Activated naive CD4-positive, alpha-beta T cell treated with anti-CD3 and anti-CD28 coated beads, Interleukin-2, amount 10 ng/mL, durations not matched to agents 7 days and 5 days (primary cell): ENCODE results near the gene B3GAT1.
A peak's percentile ranks its signal among the peaks of the same experiment; 100 is the strongest.
"Not testable (repeated sequence)": the region's sequence is repeated elsewhere in the genome, so short reads cannot be mapped to it uniquely, and the experiment has no call there.

ENCODE experiments used
- CTCF ChIA-PET: fragments of 350-600 bp; sonication (Branson Sonifier 250); formaldehyde crosslinking; loops from one replicate; lab custom pipeline; 2021; ENCODE audit warnings: antibody characterized with exemption; lab: Charles Lee
- DNase-seq: peaks from one replicate; pipeline ENCODE4 v3.0.0-alpha.2; 2020
- H3K27ac Mint-ChIP-seq: one replicate; pipeline ENCODE4 v1.8.0; 2021; ENCODE audit warnings: mild to moderate bottlenecking, moderate library complexity, mixed read lengths
- H3K27me3 Mint-ChIP-seq: one replicate; pipeline ENCODE4 v1.8.0; 2021; ENCODE audit warnings: mild to moderate bottlenecking, mixed read lengths
- H3K36me3 Mint-ChIP-seq: one replicate; pipeline ENCODE4 v1.8.0; 2021; ENCODE audit warnings: mixed read lengths
- H3K4me1 Mint-ChIP-seq: one replicate; pipeline ENCODE4 v1.8.0; 2021; ENCODE audit warnings: mixed read lengths
- H3K4me3 Mint-ChIP-seq: one replicate; pipeline ENCODE4 v1.8.0; 2021; ENCODE audit warnings: mild to moderate bottlenecking, moderate library complexity, mixed read lengths
- H3K9me3 Mint-ChIP-seq: one replicate; pipeline ENCODE4 v1.8.0; 2021; ENCODE audit warnings: mixed read lengths

B3GAT1 gene

DNA sequence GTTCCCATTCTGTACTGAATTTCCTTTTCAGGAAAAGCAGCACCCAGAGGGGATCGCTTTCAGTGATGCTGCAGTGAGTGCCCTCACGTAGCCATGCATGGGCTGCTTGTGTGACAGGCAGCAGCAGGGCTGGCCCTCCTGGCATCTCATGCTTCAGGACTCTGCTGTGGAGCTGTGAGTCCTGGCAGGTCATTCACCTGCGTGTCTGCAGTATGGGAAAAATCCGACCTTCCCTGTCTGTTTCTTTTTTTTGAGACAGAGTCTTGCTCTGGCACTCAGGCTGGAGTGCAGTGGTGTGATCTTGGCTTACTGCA, 66.8 kb downstream of the B3GAT1 start:
- peaks cover 5% of the 10 kb centered on the region for H3K27me3 Mint-ChIP-seq
- DNase-seq = no peak
- H3K9me3 Mint-ChIP-seq = no peaks in the 10 kb centered on the region
- peaks cover 14% of the 10 kb centered on the region for H3K4me1 Mint-ChIP-seq
- no peak overlapping the region for H3K4me3 Mint-ChIP-seq
- H3K36me3 Mint-ChIP-seq = no peaks in the 10 kb centered on the region
- no peak overlapping the region for H3K27ac Mint-ChIP-seq
- CTCF ChIA-PET = interaction anchor here (0.7 kb wide), 1 partner anchor 14 kb away, joined by 3 read pairs; no protein-coding TSS in a partner anchor

DNA sequence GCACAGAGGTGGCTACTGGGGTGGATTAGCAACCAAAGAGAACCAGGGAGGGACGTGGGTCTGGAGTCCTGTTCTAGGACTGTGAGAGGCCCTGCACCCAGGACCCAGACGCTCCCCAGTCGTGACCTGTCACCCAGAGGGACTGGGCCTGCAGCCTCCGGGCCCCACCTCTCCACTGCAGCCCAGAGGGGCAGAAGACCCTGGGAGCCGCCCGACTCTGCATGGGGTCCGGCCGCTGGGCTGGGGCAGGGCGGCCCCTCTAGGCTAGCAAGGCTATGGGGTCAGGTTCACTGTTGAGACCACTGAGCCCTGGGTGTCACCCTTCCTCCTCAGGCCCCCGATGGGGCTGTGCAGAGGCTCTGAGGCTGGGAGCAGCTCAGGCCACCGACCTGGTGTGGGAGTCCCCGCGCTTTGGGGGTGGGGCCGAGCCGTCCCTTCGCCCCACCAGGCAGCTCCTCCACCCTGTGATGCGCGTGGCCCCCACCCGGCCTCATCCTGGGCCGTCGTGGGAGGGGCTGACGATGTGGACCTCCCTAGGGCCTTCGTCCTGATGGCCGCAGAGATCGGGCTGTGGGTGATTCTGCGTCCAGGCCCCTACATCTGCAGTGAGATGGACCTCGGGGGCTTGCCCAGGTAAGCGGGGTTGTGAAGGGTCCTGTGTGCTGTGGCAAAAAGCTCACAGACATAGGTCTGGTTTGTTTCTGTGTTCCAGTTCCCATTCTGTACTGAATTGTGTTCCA, 67.4 kb downstream of the B3GAT1 start:
- H3K4me1 Mint-ChIP-seq, H3K36me3 Mint-ChIP-seq, H3K27me3 Mint-ChIP-seq, H3K9me3 Mint-ChIP-seq, H3K4me3 Mint-ChIP-seq, CTCF ChIA-PET, H3K27ac Mint-ChIP-seq, DNase-seq: not testable (repeated sequence)

DNA sequence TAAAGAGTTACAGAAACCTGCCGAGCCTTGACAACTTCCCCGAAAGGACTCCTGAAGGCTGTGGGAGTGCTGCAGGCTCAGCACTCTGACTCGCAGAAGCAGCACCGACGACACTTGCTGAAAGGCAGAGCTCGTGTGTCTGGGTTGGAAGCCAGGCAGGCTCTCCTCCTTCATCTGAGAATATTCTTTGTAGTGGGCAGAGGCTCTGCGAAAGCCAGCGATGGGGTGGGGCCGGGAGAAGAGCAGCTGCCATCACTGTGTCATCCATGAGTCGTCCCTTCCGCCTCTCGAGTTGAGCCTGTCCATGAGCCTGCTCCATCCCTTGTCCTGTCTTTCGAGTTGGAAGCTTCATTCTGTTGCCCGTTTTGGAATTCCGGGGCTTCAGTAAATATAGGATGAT, 68.4 kb downstream of the B3GAT1 start:
- H3K27ac Mint-ChIP-seq = no peak overlapping the region
- CTCF ChIA-PET = no interaction called here

GRCh38 chr11:134342572-134343340, 69.3 kb downstream of the B3GAT1 start:
- Mint-ChIP-seq H3K4me1 (no peaks in the 10 kb centered on the region), H3K36me3 (no peaks in the 10 kb centered on the region), H3K9me3 (no peaks in the 10 kb centered on the region), H3K27me3 (peaks cover 3% of the 10 kb centered on the region), H3K4me3 (no peak overlapping the region), H3K27ac (no peak overlapping the region)
- CTCF ChIA-PET = no interaction called here
- peak; percentile 10 for DNase-seq

More for the DNA sequence above, 68.4 kb downstream of the B3GAT1 start:
- Mint-ChIP-seq H3K27me3 (peaks cover 3% of the 10 kb centered on the region), H3K9me3 (no peaks in the 10 kb centered on the region), H3K4me3 (no peak overlapping the region), H3K36me3 (no peaks in the 10 kb centered on the region), H3K4me1 (no peaks in the 10 kb centered on the region)
- peak; percentile 3 for DNase-seq

DNA sequence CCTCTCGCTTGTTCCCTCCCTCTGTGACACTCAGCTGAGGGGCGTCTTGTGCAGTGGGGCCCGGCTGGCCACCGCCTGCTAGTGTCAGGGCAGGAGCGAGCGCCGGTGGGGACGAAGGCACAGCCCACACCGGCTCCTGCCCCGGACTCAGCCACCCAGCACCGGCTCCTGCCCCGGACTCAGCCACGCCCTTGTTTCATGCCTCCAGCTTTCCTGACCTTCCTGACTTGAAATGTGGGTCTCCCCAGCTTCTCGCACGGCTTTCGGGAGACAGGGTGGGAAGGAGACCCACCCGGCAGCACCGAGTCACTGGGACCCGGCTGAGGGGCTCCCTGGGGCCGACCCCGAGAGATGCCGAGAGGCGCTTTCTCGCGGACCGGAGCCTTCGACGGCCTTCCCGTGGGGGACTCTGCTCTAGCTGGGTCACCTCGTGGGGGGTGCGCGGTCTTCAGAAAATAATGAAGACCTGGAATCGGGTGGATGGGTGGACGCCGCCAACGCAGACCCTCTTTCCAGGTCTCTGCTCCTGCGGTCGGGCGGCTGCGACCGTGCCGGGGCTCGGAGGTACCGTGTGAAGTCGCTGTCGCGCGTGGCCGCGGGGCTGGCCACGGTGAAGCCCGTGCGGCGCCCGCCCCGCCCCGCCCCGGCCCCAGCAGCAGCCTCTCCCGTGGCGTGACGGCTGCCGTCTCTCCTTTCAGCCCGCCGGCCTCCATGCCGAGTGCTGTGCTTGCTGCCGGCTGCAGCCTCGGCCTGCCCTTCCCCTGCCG, 70.1 kb downstream of the B3GAT1 start:
- CTCF ChIA-PET = interaction anchor here (0.5 kb wide), 1 partner anchor 291 kb away, joined by 3 read pairs; no protein-coding TSS in a partner anchor
- H3K4me1 Mint-ChIP-seq = no peaks in the 10 kb centered on the region
- peaks cover 3% of the 10 kb centered on the region for H3K27me3 Mint-ChIP-seq
- no peak overlapping the region for H3K27ac Mint-ChIP-seq
- no peaks in the 10 kb centered on the region for H3K9me3 Mint-ChIP-seq
- no peak for DNase-seq
- no peaks in the 10 kb centered on the region for H3K36me3 Mint-ChIP-seq
- no peak overlapping the region for H3K4me3 Mint-ChIP-seq

DNA sequence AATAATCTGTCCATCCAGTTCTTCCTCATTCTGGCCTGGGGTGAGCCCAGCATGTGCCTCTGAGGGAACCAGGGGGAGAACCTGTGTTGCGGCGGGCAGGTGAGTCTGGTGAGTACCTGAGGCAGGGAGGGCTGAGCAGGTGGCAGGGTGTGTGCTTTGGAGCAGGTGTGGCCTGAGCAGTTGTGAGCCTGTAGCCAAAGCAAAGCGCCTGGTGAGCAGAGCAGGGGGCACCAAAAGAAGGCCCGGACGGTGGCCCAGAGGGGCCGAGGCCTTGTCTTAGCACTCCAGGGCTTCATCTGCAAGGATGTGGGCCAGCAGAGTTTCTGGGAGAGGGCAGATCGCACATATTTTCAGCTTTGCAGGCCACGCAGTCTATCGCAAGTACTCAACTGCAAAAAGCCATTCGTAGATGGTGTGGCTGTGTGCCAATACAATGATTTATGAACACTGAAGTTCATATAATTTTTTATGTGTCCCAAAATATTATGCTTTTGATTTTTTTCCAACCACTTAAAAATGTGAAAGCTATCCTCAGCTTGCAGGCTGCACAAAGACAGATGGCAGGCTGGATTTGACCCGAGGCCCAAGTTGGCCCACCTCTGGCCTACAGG, 71.6 kb downstream of the B3GAT1 start:
- Mint-ChIP-seq H3K27ac (no peak overlapping the region), H3K27me3 (peaks cover 3% of the 10 kb centered on the region), H3K9me3 (no peaks in the 10 kb centered on the region), H3K4me1 (no peaks in the 10 kb centered on the region), H3K36me3 (no peaks in the 10 kb centered on the region), H3K4me3 (no peak overlapping the region)
- peak; percentile 12 for DNase-seq
- CTCF ChIA-PET = no interaction called here

DNA sequence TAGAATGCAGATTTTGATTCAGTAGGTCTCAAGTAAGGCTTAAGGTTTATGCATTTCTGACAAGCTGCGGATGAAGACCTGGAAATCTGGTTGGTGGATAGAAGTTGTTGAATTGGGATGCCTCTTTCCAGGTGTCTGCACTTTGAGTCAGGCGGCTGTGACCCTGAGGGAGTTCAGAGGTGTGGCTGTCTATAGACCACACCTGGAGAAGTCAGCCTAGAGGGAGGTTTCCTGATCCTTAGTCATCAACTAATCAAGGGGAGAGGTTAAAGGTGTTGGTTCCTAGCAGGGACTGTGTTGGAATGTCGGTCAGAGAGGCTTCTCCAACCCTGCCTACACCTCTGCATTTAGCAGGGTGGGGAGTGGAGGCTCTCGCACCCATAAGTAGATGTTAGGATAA, 72.3 kb downstream of the B3GAT1 start:
- H3K27ac Mint-ChIP-seq = no peak overlapping the region
- no peaks in the 10 kb centered on the region for H3K36me3 Mint-ChIP-seq
- no peak overlapping the region for H3K4me3 Mint-ChIP-seq
- H3K4me1 Mint-ChIP-seq = no peaks in the 10 kb centered on the region
- DNase-seq = no peak
- CTCF ChIA-PET = no interaction called here
- no peaks in the 10 kb centered on the region for H3K9me3 Mint-ChIP-seq
- peaks cover 3% of the 10 kb centered on the region for H3K27me3 Mint-ChIP-seq

DNA sequence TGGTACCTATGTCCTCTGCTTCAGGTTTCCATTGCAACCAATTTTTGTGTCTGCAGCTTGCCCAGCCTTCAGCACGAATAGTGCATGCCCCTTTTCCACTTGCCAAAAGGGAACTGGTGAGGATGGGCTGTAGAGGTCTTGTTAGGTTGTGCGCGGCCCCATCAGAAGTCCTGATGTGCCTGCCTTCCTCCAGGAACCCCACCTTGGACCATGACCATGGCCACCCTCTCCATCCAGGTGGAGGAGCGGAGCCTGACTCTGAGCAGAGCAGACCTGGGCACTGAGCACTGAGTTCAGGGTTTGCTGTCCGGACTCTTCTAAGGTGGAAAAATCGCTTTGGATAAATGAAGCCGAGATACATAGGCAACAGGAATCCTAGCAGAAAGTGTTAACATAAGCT, 73.4 kb downstream of the B3GAT1 start:
- no peak for DNase-seq
- H3K4me3 Mint-ChIP-seq = no peak overlapping the region
- CTCF ChIA-PET = no interaction called here

GRCh38 chr11:134338068-134338467, 74.0 kb downstream of the B3GAT1 start:
- Mint-ChIP-seq H3K27ac (no peak overlapping the region), H3K36me3 (no peaks in the 10 kb centered on the region), H3K9me3 (no peaks in the 10 kb centered on the region), H3K27me3 (peaks cover 12% of the 10 kb centered on the region), H3K4me3 (no peak overlapping the region), H3K4me1 (no peaks in the 10 kb centered on the region)
- CTCF ChIA-PET = no interaction called here
- DNase-seq = no peak

More for the DNA sequence above, 73.4 kb downstream of the B3GAT1 start:
- H3K27ac Mint-ChIP-seq = no peak overlapping the region
- peaks cover 8% of the 10 kb centered on the region for H3K27me3 Mint-ChIP-seq
- no peaks in the 10 kb centered on the region for H3K9me3 Mint-ChIP-seq
- H3K36me3 Mint-ChIP-seq = no peaks in the 10 kb centered on the region
- no peaks in the 10 kb centered on the region for H3K4me1 Mint-ChIP-seq

DNA sequence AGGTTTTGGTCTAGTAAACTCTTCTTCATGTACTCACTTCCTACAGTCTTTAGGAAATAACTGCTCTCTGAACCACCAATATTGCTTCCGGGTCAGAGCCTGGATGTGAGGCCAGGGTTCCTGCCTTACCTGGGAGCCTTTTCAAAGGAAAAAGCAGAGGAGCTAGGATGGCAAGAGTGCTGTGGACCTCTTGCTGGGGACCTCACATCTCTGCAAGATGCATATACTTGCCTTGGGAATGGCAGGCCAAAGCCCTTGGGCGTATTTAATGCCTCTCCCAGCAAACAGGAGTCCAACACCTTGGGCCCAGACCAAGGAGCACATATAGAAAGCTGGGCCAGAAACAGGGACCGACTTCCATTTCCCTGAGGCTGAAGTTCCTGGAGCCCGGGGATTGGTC, 75.0 kb downstream of the B3GAT1 start:
- Mint-ChIP-seq H3K4me1 (peaks cover 4% of the 10 kb centered on the region), H3K9me3 (no peaks in the 10 kb centered on the region), H3K27ac (no peak overlapping the region), H3K27me3 (peaks cover 22% of the 10 kb centered on the region), H3K36me3 (no peaks in the 10 kb centered on the region), H3K4me3 (no peak overlapping the region)
- DNase-seq = no peak
- CTCF ChIA-PET = no interaction called here

GRCh38 chr11:134334796-134335571, 77.1 kb downstream of the B3GAT1 start:
- no peaks in the 10 kb centered on the region for H3K9me3 Mint-ChIP-seq
- H3K36me3 Mint-ChIP-seq = no peaks in the 10 kb centered on the region
- peak; percentile 8 for DNase-seq
- no peak overlapping the region for H3K4me3 Mint-ChIP-seq
- CTCF ChIA-PET = no interaction called here
- H3K4me1 Mint-ChIP-seq = peaks cover 16% of the 10 kb centered on the region
- H3K27me3 Mint-ChIP-seq = peaks cover 42% of the 10 kb centered on the region
- H3K27ac Mint-ChIP-seq = no peak overlapping the region

DNA sequence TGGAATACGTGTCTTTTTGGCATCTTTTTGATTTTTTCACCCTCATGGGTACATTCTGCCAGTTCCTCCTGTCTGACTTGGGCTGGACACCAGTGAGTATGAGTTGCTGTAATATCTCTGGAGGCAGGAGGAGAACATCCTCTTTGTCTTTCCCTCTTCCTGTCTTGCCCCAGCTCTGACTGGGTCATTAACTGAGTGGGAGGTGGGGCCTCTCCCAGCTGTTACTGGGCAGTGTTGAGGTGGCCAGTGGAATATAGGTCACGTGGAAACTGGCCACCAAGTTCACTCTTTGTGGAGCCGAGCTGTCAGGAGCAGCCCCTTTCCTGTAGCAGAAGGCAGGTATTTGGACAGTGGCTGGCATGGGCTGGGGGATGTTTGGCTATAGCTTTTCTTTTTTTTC, 78.1 kb downstream of the B3GAT1 start:
- Mint-ChIP-seq H3K4me1 (peaks cover 16% of the 10 kb centered on the region), H3K27me3 (peaks cover 45% of the 10 kb centered on the region), H3K36me3 (no peaks in the 10 kb centered on the region), H3K9me3 (no peaks in the 10 kb centered on the region), H3K4me3 (no peak overlapping the region), H3K27ac (no peak overlapping the region)
- peak; percentile 15 for DNase-seq
- CTCF ChIA-PET = interaction anchor here (0.8 to 1.4 kb wide), 2 partner anchors 57 to 72 kb away, joined by 3 to 4 read pairs; partner anchors contain the start of gene GLB1L3

DNA sequence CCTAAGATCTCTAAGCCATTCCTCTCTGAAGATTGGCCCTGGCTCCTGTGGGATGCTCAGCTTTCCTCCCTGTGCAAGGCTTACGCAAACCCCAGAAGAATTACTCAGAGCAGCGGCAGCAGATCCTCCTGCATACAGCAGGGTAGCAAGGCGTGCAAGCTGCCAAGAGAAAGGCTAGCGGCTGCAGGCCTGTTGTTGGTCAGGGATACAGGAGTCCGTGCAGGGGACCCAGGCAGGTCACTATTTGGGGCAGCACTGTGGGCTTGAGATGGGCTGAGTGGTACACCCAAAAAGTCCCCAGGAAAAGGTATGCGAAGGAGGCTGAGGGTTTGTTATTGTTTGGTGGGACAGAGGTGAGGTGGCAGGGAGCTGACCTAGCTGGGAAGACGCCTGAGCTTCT, 78.7 kb downstream of the B3GAT1 start:
- peaks cover 45% of the 10 kb centered on the region for H3K27me3 Mint-ChIP-seq
- H3K4me1 Mint-ChIP-seq = peaks cover 16% of the 10 kb centered on the region
- H3K9me3 Mint-ChIP-seq = no peaks in the 10 kb centered on the region
- DNase-seq = peak; percentile 19
- CTCF ChIA-PET = interaction anchor here (1.3 to 1.4 kb wide), 2 partner anchors 57 to 71 kb away, joined by 3 read pairs; partner anchors contain the start of gene GLB1L3
- H3K36me3 Mint-ChIP-seq = no peaks in the 10 kb centered on the region
- H3K4me3 Mint-ChIP-seq = peak overlapping the region; percentile 10
- no peak overlapping the region for H3K27ac Mint-ChIP-seq
